Neural crest cell (in vitro differentiated cells): ENCODE results near the gene RAB37. TPM values are rescaled to one million over a fixed set of nuclear protein-coding genes. Genes with fewer than 3 reads are reported as not detected.

Experiments used
- DNase-seq: peaks from one replicate; pipeline ENCODE4 v3.0.0; 2021; ENCODE audit warnings: low read depth, mixed read lengths, low spot score
- H3K27ac Mint-ChIP-seq: one replicate; pipeline ENCODE4 v1.8.0; 2021; ENCODE audit warnings: mild to moderate bottlenecking, mixed read lengths; ENCODE audit not compliant: unreplicated experiment
- H3K27me3 Mint-ChIP-seq: 2 replicates; pipeline ENCODE4 v1.8.0; 2021; ENCODE audit warnings: low read depth, mild to moderate bottlenecking, mixed read lengths
- H3K36me3 Mint-ChIP-seq: 2 replicates; pipeline ENCODE4 v1.8.0; 2021; ENCODE audit warnings: low read depth, mild to moderate bottlenecking, mixed read lengths
- H3K4me1 Mint-ChIP-seq: 2 replicates; pipeline ENCODE4 v1.8.0; 2021; ENCODE audit warnings: mixed read lengths
- H3K4me3 Mint-ChIP-seq: one replicate; pipeline ENCODE4 v1.8.0; 2021; ENCODE audit warnings: mild to moderate bottlenecking, mixed read lengths
- H3K9me3 Mint-ChIP-seq: 2 replicates; pipeline ENCODE4 v1.8.0; 2021; ENCODE audit warnings: mixed read lengths
- CTCF ChIP-seq: fragments of 200-600 bp; sonication (generic); conservative IDR thresholded peaks from 2 replicates; pipeline ENCODE4 v1.5.0; 2021; ENCODE audit warnings: antibody characterized with exemption, mild to moderate bottlenecking
- total RNA-seq: library from RNA; stranded (reverse); gene quantifications from 2 replicates; pipeline ENCODE4 v1.2.1, GENCODE V29; 2021

Gene RAB37
- total RNA-seq, 1 donor from 2014 or later, result not detected

GRCh38 chr17:74725111-74725510, 11.9 kb upstream of the RAB37 start:
- Mint-ChIP-seq H3K4me1 (peaks cover 6% of the 10 kb centered on the region), H3K27me3 (peaks cover 23% of the 10 kb centered on the region), H3K4me3 (no peak overlapping the region), H3K9me3 (no peaks in the 10 kb centered on the region), H3K27ac (no peak overlapping the region), H3K36me3 (no peaks in the 10 kb centered on the region)
- no peak for TF ChIP-seq CTCF
- DNase-seq, result no peak

- no peak for TF ChIP-seq CTCF
- no peak overlapping the region for H3K27ac Mint-ChIP-seq
- H3K36me3 Mint-ChIP-seq, result no peaks in the 10 kb centered on the region
- no peak for DNase-seq
- H3K27me3 Mint-ChIP-seq, result peaks cover 9% of the 10 kb centered on the region
- no peaks in the 10 kb centered on the region for H3K4me1 Mint-ChIP-seq
- no peak overlapping the region for H3K4me3 Mint-ChIP-seq
- H3K9me3 Mint-ChIP-seq, result no peaks in the 10 kb centered on the region
Observed at GRCh38 chr17:74728033-74728701, 8.9 kb upstream of the RAB37 start.

- Mint-ChIP-seq H3K4me3 (no peak overlapping the region), H3K9me3 (no peaks in the 10 kb centered on the region)
Observed at GRCh38 chr17:74728702-74729075, 8.4 kb upstream of the RAB37 start.

GRCh38 chr17:74729368-74729767, 7.7 kb upstream of the RAB37 start:
- H3K36me3 Mint-ChIP-seq, result no peaks in the 10 kb centered on the region
- peaks cover 4% of the 10 kb centered on the region for H3K27me3 Mint-ChIP-seq
- no peaks in the 10 kb centered on the region for H3K4me1 Mint-ChIP-seq
- H3K27ac Mint-ChIP-seq, result no peak overlapping the region
- no peak for DNase-seq
- no peak overlapping the region for H3K4me3 Mint-ChIP-seq
- H3K9me3 Mint-ChIP-seq, result no peaks in the 10 kb centered on the region
- no peak for TF ChIP-seq CTCF

More at GRCh38 chr17:74728702-74729075, 8.4 kb upstream of the RAB37 start:
- no peak for DNase-seq
- Mint-ChIP-seq H3K27me3 (peaks cover 9% of the 10 kb centered on the region), H3K36me3 (no peaks in the 10 kb centered on the region), H3K27ac (no peak overlapping the region), H3K4me1 (no peaks in the 10 kb centered on the region)
- TF ChIP-seq CTCF, result no peak

GRCh38 chr17:74729866-74730265, 7.2 kb upstream of the RAB37 start:
- Mint-ChIP-seq H3K27me3 (no peaks in the 10 kb centered on the region), H3K9me3 (no peaks in the 10 kb centered on the region), H3K4me3 (no peak overlapping the region), H3K4me1 (no peaks in the 10 kb centered on the region), H3K27ac (no peak overlapping the region), H3K36me3 (no peaks in the 10 kb centered on the region)
- DNase-seq, result no peak
- no peak for TF ChIP-seq CTCF
